ENCODE measurements around the gene TBX5. TPM values are rescaled to one million over a fixed set of nuclear protein-coding genes. Genes with fewer than 3 reads are reported as not detected.
"Not testable (repeated sequence)": the region's sequence is repeated elsewhere in the genome, so short reads cannot be mapped to it uniquely, and the experiment has no call there.

The TBX5 gene
- total RNA-seq, 2 donors from 2014 or later, result 238 to 345 TPM

DNA sequence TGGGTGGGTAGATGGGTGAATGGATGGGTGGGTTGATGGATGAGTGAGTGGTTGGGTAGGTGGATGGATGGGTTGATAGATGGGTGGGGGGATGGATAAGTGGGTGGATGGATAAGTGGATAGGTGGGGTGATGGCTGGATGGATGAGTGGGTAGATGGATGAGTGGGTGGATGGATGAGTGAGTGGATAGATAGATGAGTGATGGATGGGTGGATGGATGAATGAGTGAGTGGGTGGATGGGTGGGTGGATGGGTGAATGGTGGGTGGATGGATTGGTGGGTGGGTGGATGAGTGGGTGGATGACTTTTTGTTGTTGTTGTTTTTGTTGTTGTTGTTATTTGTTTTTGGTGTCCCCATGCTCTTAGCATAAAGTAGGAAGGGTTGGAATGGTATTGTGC is 45.5 kb downstream of the TBX5 start:
- TF ChIP-seq, protein P1, sequence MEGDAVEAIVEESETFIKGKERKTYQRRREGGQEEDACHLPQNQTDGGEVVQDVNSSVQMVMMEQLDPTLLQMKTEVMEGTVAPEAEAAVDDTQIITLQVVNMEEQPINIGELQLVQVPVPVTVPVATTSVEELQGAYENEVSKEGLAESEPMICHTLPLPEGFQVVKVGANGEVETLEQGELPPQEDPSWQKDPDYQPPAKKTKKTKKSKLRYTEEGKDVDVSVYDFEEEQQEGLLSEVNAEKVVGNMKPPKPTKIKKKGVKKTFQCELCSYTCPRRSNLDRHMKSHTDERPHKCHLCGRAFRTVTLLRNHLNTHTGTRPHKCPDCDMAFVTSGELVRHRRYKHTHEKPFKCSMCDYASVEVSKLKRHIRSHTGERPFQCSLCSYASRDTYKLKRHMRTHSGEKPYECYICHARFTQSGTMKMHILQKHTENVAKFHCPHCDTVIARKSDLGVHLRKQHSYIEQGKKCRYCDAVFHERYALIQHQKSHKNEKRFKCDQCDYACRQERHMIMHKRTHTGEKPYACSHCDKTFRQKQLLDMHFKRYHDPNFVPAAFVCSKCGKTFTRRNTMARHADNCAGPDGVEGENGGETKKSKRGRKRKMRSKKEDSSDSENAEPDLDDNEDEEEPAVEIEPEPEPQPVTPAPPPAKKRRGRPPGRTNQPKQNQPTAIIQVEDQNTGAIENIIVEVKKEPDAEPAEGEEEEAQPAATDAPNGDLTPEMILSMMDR (IDR thresholded peaks at IDR 0.05), result no peak
- no peak for DNase-seq (ENCODE audit: low spot score)
- no peaks in the 10 kb centered on the region for H3K9me3 ChIP-seq
- H3K36me3 ChIP-seq, result peaks cover 79% of the 10 kb centered on the region
- no peaks in the 10 kb centered on the region for H3K27me3 ChIP-seq
- no peak overlapping the region for H3K4me3 ChIP-seq
- no peak overlapping the region for H3K27ac ChIP-seq
- peaks cover 0 to 16% of the 10 kb centered on the region in 2 donors for H3K4me1 ChIP-seq

DNA sequence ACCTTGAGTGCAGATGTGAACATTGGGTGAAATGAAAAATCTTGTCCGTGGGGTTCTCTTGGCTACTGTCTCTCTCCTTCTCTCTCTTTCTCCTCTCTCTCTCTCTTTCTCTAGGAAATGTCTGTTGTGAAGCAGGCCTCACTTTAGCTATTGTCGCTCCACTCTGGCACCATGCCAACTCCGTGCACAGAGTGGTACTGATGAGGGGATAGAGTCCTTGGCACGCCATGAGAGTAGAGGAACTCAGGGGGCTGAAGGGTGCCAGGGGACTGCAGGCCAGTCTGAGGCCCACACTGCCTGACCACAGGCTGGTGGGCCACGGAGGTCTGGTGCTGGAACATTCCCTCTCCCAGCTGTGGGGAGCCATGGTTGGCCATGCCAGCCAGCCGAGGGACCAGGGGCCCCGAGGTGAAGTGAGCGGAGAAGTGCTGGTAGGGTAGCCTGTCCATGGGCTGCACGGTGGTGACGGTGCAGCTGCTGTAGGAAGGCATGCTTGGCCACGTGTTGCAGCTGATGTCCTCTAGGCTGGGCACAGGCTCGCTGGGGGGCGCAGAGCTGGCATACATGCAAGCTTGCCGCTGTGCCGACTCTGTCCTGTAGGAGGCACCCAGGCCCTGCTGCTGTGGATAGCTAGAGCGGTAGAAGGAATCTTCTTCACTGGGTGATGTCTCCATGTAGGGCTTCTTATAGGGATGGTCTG is 50.4 kb downstream of the TBX5 start:
- H3K4me1 ChIP-seq, result peaks cover 0 to 4% of the 10 kb centered on the region in 2 donors
- peaks cover 61% of the 10 kb centered on the region for H3K36me3 ChIP-seq
- H3K27ac ChIP-seq, result no peak overlapping the region
- DNase-seq (ENCODE audit: low spot score), result no peak
- no peaks in the 10 kb centered on the region for H3K9me3 ChIP-seq
- no peaks in the 10 kb centered on the region for H3K27me3 ChIP-seq
- TF ChIP-seq, protein P1 (IDR thresholded peaks at IDR 0.05), result peak; percentile 12 to 52
- no peak overlapping the region for H3K4me3 ChIP-seq

DNA sequence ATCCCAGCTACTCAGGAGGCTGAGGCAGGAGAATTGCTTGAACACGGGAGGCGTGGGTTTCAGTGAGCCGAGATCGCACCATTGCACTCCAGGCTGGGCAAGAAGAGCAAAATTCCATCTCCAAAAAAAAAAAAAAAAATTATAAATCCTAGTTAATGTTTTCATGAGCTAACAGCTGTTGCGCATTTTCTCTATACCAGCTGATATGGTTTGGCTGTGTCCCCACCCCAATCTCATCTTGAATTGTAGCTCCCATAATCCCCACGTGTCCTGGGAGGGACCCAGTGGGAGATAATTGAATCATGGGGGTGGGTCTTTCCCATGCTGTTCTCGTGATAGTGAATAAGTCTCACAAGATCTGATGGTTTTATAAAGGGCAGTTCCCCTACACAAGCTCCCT is 56.7 kb downstream of the TBX5 start:
- not testable (repeated sequence) for H3K9me3 ChIP-seq; H3K27ac ChIP-seq; H3K4me3 ChIP-seq; DNase-seq (ENCODE audit: low spot score); H3K27me3 ChIP-seq; H3K4me1 ChIP-seq
- peaks cover 14% of the 10 kb centered on the region for H3K36me3 ChIP-seq

DNA sequence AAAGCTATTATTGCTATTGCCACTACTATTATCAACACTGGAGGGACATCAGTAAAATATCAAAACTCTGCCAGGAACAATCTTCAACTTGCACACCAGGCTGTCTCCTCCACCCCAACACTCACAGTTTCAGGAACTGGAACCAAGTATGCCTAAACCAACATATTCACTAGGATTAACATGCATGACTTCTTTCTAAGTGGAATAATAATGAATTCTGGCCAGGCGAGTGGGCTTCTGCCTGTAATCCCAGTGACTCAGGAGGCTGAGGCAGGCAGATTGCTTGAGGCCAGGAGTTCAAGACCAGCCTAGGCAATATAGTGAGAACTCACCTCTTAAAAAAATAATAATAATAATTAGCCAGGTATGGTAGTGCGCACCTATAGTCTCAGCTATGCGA is 58.1 kb downstream of the TBX5 start:
- H3K4me1 ChIP-seq, result no peaks in the 10 kb centered on the region
- DNase-seq (ENCODE audit: low spot score), result no peak
- H3K27ac ChIP-seq, result no peak overlapping the region
- no peaks in the 10 kb centered on the region for H3K9me3 ChIP-seq
- no peaks in the 10 kb centered on the region for H3K27me3 ChIP-seq
- TF ChIP-seq, protein P1 (IDR thresholded peaks at IDR 0.05), result no peak
- H3K4me3 ChIP-seq, result no peak overlapping the region
- H3K36me3 ChIP-seq, result peaks cover 2% of the 10 kb centered on the region

DNA sequence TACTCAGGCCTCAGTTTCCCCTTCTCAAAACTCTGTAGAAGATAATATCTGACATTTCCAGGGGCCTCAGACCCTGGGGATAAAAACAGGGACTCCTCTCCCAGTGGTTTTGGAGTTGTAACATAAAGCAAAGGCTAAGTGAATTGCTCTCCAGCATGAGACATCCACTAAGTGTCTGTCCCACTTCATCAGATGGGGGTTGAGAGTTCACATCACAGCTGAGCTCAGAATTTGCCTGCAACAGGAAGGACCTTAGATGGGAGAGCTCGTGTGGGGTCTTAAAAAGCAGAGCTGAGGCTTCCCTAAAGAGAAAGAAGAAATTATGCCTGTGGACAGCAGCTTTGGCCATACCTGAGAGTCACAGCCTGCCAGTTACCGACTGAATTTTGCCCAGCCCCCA is 61.1 kb downstream of the TBX5 start:
- TF ChIP-seq, protein P1 (IDR thresholded peaks at IDR 0.05), result no peak
- Histone ChIP-seq H3K4me3 (no peak overlapping the region), H3K4me1 (no peaks in the 10 kb centered on the region), H3K27me3 (no peaks in the 10 kb centered on the region), H3K27ac (no peak overlapping the region), H3K9me3 (no peaks in the 10 kb centered on the region), H3K36me3 (no peaks in the 10 kb centered on the region)
- DNase-seq (ENCODE audit: low spot score), result no peak

DNA sequence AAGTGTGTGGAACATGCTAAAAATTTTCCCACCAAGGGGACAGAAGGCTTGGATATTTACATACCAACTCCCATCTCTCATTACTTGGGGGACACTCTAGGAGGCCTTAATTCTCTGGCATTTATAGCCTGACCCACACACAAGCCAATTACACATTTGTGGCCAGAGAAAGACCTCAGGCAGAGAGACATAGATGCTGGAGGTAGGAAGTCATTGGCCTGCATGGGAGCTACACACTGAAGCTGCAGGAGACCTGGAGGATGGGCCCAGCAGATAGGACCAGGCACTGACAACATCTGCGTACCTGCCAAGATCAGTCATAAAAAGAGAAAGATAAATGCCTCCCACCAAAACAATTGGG is 61.7 kb downstream of the TBX5 start:
- DNase-seq (ENCODE audit: low spot score), result no peak
- no peaks in the 10 kb centered on the region for H3K4me1 ChIP-seq
- no peaks in the 10 kb centered on the region for H3K36me3 ChIP-seq
- no peaks in the 10 kb centered on the region for H3K27me3 ChIP-seq
- TF ChIP-seq, protein P1 (IDR thresholded peaks at IDR 0.05), result no peak
- no peaks in the 10 kb centered on the region for H3K9me3 ChIP-seq
- no peak overlapping the region for H3K4me3 ChIP-seq
- H3K27ac ChIP-seq, result no peak overlapping the region

All from right atrium auricular region (tissue), 2 donors.